ENCODE measurements around the gene STMN3. TPM values are rescaled to one million over a fixed set of nuclear protein-coding genes. Genes with fewer than 3 reads are reported as not detected.

STMN3 gene
- total and polyA plus RNA-seq, 2 of the 8 experiments (the other 6 are each of a cell fraction or from before 2014, with no cell fraction given): 51.5 to 63.1 TPM

- TF ChIP-seq GABPA (IDR thresholded peaks at IDR 0.05; ENCODE audit: borderline replicate concordance, insufficient read depth, low read length): no peak
- TF ChIP-seq EGR1 (IDR thresholded peaks at IDR 0.05; ENCODE audit: borderline replicate concordance, low read depth, low read length): no peak
- TF ChIP-seq CHD1 (IDR thresholded peaks at IDR 0.05; ENCODE audit: low read depth, low read length): no peak
Measured at GRCh38 chr20:63661959-63662812, 9.0 kb upstream of the STMN3 start (continued).

Measured in H1 (cell line).